GM10266 (cell line): ENCODE results near the gene TUT7.

Source experiments
- DNase-seq: peaks from one replicate; pipeline ENCODE4 v3.0.0; 2012; ENCODE audit errors: extremely low spot score
- CTCF ChIP-seq: IDR thresholded peaks from 2 replicates; pipeline ENCODE4 v1.5.1; 2012; ENCODE audit warnings: mild to moderate bottlenecking, low read depth; ENCODE audit not compliant: control insufficient read depth, insufficient read depth; ENCODE audit errors: missing control alignments

TUT7 gene

DNA sequence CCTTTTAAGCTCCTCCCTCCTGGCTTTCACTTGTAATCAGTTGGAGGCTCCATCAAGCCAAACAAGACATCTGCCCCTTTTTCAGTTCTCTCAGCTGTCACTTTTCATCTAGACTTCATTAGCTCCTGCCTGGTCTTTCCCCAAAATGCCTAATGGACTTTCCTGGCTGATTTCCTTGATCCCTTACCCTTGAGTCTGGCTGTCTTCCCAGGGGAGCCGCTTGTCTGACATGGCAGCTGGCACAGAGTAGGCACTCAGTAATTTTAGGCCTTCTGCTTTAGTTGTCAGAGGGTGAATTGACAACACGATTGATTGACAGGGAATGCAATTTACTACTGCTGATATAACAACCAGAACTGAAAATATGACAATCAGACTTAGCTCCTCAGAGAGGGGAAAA is 96.8 kb downstream of the TUT7 start:
- no peak for DNase-seq
- TF ChIP-seq CTCF = no peak

GRCh38 chr9:86256653-86257052 is 97.6 kb downstream of the TUT7 start:
- no peak for TF ChIP-seq CTCF
- DNase-seq = no peak

GRCh38 chr9:86253577-86253976 is 100.6 kb downstream of the TUT7 start:
- TF ChIP-seq CTCF = no peak
- no peak for DNase-seq

- DNase-seq = no peak
- no peak for TF ChIP-seq CTCF
These were observed 101.3 kb downstream of the TUT7 start for GRCh38 chr9:86252870-86253269.

DNA sequence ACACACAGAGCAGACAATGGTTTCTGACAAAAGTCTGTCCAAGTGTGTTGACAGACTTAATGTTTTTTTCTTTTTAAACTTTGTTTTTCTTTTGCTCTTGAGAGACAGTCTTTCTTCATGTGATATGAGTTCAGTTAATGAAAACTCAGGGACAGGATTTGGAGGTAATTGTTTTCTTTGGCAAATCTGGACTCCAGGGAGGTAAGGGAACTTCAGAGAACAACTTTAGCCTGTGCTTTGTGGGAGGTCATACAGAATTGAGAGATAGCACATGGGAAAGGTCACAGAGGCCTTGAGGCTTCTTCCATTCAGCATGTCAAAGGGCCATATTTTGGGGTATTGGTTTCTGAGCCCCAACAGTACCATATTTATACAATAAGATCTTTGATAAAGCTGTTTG is 104.1 kb downstream of the TUT7 start:
- TF ChIP-seq CTCF = no peak
- no peak for DNase-seq

DNA sequence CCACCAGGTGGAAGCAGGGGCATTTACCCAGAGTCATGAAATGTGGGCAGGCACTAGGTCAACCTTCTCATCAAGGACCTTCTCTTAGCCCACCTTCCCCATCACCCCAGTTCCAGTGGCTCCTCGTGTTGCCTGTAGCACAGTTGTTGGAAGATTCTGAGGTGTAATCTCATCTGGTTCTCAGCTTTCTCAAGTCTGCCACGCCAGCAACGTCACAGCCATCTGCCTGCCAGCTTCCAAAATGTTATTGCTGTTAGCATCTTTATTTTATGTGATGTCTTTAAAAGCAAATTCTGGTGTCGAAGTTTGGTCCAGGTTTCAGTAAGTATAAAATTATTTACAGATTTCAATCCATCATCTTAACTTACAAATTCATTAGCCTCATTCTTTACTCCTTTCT is 105.5 kb downstream of the TUT7 start:
- no peak for TF ChIP-seq CTCF
- no peak for DNase-seq

DNA sequence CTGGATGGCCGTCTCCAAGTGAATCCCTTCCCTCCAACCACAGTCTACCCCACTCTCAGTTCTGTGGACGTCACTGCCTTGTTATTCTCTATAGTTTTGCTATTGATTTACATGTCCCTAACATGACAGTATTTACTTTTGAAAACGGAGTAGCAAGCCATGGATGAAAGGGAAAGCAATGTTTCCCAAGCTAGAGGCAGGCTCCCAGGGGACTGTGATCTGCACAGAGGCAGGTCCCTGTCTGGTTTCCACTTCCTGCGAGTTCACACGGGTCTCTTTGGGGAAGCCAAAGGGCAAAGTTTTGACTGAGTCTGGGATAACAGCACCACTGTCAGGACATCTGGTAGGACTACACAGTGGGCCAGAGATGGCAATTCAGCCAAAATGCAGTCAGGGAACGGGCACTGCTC is 107.5 kb downstream of the TUT7 start:
- DNase-seq = peak; percentile 61
- TF ChIP-seq CTCF = peak; percentile 54

GRCh38 chr9:86242071-86242470 is 112.1 kb downstream of the TUT7 start:
- TF ChIP-seq CTCF = no peak
- no peak for DNase-seq
